NCI-H2227 (cell line): ENCODE measurements around the gene INTS2.
A peak's percentile ranks its signal among the peaks of the same experiment; 100 is the strongest.
"Not testable (repeated sequence)": the region's sequence is repeated elsewhere in the genome, so short reads cannot be mapped to it uniquely, and the experiment has no call there.

Experiments
- DNase-seq: peaks from one replicate; lab custom pipeline; 2025; ENCODE audit not compliant: unreplicated experiment; lab: John Stamatoyannopoulos, UW

INTS2 gene

DNA sequence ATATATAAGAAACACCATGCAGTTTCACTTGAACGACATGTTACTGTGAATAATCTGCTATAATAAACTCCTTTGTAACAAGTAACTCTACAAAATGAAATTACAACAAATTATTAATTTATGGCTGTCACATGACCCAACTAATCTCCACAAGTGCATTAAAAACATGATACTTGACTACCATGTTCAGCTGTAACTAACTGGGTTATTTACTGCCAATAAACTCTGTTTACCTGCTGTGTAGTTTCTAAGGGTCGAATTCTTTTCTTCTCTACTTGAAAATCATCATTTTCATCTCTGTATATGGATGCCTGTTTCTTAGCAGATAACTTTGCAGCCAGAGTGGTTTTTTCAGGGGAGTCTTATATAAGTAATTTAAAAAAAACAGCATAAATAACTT, 78.9 kb downstream of the INTS2 start:
- DNase-seq, result no peak

DNA sequence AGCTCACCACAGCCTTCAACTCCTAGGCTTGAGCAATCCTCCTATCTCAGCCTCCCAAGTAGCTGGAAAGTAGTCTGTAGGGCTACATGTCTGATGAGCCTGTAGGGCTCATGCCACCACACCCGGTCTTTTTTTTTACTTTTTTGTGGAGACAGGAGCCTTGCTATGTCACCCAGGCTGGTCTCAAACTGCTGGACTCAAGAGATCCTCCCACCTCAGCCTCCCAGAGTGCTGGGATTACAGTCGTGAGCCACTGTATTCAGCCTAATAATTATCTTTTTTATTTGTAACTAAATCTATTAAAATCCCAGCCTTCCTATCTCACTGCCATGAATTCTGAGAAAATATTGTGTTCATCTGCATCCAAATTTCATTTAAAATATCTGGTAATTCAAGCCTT, 79.5 kb downstream of the INTS2 start:
- DNase-seq, result no peak

- DNase-seq, result no peak
Observed at GRCh38 chr17:61847659-61848058, 80.1 kb downstream of the INTS2 start.

GRCh38 chr17:61846761-61847375, 80.9 kb downstream of the INTS2 start:
- DNase-seq, result no peak

DNA sequence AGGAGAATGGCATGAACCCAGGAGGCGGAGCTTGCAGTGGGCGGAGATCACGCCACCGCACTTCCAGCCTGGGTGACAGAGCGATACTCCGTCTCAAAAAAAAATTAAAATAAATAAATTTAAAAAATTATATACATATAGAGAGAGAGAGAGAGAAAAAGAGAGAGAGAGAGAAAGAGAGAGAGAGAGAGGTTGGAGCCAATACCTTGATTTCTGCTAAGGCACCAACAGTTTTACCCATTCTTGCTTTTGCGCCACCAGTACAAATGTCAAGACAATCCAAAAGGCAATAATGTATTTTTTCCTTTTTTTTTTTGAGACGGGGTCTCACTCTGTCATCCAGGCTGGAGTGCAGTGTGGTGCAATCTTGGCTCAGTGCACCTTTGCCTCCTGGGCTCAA, 81.7 kb downstream of the INTS2 start:
- no peak for DNase-seq

GRCh38 chr17:61843435-61843834, 84.3 kb downstream of the INTS2 start:
- DNase-seq, result no peak

GRCh38 chr17:61842899-61843298, 84.9 kb downstream of the INTS2 start:
- no peak for DNase-seq

DNA sequence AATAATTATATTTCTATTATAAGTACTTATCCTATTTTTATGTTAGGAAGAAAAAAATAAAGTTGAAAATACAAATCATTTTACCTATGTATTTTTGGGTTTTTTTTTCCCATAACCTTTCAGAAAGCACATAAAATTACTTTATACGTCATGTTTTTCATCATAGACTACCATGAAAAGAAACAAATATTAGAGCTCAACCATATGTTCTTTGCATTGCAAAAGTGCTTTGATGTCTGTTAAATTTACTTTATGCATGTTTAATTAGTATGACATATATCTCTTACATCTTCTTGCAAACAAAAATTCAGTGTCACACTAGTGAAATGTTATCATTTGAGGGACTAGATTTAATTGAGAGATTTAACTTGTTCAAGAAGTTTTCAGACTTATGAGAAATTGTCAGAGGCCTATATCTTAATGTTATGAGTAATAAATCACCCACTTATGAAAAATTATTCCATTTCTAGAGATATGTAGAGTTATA, 88.4 kb downstream of the INTS2 start:
- no peak for DNase-seq

DNA sequence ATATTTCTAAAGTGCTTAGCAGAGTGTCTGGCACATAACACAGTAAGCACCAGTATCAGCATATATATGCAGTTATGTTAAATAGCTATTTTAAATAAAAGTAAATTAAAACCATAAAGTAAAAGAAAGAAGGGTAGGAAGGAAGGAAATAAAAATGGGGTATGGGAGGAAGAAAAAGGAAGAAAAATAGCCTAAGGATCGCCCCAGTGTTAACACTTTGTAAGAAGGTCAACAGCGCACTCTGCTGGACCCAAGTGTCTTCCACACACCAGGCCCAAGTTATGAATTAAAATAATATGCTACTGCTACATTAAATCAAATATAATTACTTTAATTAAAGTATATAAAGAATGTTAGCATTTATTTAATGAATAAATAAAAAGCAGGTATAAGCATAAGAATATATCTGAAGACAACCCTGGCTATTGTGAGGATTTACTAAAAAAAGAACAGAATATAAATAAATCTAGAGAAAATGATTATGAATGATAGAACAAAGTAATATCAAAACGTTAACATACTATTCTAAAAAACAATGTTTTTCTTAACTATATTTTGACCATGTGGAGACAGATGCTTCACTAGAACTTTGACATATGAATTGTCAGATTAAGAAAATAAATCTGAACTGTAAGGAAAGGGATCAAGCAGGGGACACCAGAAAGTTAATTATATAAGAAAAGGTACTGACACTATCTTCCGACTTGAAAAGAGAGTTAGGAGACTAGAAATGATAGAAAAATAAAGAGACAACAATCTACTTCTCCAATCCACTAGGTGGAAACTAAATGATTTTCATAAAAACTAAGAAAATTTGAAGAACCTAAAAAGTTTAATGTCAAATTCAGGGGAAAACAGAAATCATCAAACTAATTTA, 90.4 kb downstream of the INTS2 start:
- peak; percentile 68 for DNase-seq

DNA sequence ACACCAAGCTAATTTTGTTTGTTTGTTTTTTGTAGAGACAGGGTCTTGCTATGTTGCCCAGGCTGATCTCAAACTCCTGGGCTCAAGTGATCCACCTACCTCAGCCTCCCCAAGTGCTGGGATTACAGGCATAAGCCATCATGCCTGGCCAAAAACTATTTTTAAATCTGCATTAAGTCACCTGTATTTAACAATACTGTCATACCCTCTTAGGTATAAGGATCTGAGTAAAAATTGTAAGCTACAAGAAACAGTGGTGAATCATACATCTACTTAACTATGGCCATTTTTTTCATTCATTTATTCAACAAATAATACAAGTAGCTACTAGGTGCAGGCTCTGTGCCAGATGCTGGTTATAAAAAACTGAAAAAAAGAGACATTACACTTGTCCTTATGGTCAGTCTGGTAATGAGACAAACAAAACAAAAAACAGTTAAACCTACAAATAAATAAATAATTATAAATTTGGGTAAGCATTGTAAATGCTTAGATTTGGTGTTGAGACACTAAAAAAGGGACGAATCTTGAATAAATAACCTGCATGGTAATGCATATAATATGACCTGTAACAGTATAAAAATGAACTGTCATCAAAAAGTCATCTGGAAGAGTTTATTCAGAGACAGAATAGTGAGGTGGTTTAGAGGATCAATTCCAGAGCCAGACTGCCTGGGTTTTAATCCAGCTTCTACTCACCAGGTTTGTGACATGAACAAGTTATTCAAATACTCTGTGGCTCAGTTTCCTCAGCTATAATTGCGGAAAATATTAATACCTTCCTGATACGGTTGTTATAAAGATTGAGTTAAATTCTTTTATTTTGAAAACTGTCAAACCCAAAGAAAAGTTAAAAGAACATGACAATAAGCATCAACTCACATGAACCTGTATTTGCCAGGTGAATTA, 91.3 kb downstream of the INTS2 start:
- no peak for DNase-seq

DNA sequence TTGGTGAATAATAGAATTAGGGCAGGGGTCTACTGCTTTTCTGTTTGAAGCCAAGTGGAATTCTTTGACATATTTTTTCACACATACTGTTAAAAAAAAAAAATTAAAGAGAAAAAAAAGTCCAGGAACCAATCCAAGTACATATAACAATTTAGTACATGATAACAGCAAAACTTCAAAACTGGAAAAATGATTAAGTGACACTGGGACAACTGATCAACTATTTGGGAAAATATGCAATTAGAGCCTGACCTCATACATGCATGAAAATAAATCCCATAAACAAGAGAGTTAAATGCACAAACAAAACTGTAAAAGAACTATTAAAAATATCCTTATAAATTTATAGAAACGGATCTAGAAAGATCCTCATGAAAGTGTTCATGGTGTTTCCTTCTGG, 92.2 kb downstream of the INTS2 start:
- no peak for DNase-seq

DNA sequence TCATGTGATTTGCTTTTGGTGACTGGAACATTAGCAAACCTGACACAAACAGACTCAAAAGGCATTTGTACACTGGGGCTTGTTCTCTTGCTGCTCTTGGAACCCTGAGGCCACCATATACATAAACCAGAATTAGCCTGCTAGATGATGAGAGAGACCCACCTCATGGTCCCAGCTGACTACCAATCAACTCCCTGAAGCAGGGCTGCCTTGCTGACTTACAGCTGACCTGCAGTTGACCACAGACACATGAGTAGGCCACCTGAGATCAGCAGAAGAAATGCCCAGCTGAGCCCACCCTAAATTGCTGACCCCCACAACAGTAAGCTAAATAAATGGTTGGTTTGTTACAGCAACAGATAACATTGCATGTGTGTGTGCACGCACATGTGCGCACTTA, 93.2 kb downstream of the INTS2 start:
- DNase-seq, result no peak

DNA sequence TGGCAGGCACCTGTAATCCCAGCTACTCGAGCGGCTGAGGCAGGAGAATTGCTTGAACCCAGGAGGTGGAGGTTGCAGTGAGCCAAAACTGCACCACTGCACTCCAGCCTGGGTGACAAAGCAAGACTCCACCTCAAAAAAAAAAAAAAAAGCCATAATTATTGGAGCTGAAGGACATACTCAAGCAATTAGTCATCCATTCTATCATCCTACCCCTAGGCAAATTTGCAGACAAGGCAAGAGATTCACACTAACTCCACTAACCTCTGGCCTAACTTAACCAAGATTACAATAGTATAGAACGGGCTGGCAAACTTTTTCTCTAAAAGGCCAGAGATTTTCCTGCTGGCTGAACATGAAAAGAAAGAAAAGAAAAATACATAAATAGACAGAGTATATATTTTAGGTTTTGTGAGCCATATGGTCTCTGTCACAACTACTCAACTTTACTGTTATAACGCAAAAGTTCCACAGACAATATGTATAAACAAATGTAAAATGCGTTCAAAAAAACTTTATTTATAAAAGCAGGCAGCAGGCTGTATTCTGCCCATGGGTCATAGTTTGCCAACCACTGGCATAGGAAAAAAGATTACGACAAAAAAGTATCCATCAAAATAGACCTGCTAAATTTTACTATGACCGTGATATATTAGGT, 94.1 kb downstream of the INTS2 start:
- no peak for DNase-seq

DNA sequence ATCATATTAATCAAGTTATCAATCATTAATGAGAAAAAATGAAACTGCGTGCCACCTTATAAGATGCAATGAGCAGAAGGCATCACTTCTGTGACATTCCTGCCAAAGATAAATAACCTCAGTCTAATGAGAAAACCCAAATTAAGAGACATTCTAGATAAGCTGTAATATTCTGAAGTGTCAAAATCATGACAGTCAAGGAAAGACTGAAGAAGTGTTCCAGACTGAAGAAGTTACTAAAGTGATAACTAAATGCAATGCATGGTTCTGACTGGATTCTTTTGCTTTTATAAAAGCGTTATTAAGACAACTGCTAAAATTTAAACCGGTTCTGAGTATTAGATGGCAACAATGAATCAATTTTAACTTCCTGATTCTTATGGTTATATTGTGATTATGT, 95.3 kb downstream of the INTS2 start:
- no peak for DNase-seq

DNA sequence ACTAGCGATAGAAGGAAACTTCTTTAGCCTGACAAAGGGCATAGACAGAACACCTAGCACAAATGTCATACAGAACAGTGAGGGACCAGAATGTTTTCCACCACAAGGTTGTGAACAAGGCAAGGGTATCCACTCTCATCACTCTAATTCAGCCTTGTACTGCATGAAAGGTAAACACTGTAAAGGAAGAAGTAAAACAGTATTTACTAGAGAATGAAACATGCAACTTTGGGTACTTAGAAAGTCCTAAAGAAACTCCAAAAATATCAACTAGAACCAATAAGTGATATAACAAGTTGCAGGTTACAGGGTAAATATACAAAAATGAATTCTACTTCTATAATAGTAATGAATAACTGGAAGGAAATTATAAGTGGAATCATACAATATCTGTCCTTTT, 96.7 kb downstream of the INTS2 start:
- DNase-seq, result no peak

GRCh38 chr17:61828694-61829093, 99.1 kb downstream of the INTS2 start:
- no peak for DNase-seq

DNA sequence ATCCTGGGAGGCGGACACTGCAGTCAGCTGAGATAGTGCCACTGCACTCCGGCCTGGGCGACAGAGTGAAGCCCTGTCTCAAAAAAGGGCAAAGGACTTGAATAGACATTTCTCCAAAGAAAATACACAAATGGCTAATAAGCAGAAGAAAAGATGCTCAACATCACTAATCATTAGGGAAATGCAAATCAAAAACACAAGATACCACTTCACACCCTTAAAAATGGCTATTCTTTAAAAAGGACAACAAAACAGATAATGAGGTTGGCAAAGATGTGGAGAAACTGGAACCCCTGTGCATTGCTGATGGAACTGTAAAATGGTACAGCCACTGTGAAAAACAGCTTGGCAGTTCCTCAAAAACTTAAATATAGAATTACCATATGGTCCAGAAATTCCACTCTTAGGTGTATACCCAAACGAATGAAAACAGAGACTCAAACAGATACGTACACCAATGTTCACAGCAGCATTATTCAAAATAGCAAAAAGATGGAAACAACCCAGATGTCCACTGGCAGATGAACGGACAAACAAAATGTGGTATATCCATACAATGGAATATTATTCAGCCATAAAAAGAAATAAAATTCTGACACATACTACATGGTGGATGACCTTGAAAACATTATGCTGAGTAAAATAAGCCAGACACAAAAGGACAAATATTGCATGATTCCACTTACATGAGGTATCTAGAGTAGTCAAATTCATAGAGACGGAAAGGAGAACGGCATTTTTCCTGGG, 100.0 kb downstream of the INTS2 start:
- no peak for DNase-seq

DNA sequence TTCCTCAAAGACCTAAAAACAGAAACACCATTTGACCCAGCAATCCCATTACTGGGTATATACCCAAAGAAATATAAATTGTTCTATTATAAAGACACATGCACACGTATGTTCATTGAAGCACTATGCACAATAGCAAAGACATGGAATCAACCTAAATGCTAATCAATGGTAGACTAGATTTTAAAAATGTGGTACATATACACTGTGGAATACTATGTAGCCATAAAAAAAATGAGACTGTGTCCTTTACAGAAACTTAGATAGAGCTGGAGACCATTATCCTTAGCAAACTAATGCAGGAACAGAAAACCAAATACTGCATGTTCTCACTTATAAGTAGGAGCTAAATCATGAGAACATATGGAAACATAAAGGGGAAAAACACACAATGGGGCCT, 100.9 kb downstream of the INTS2 start:
- not testable (repeated sequence) for DNase-seq

DNA sequence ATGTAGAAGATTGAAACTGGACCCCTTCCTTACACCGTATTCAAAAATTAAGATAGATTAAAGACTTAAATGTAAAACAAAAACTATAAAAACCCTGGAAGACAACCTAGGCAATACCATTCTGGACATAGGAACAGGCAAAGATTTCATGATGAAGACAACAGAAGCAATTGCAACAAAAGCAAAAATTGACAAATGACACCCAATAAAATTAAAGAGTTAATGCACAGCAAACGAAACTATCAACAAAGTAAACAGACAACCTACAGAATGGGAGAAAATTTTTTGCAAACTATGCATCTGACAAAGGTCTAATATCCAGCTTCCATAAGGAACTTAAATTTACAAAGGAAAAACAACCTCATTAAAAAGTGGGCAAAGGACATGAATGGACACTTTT, 101.6 kb downstream of the INTS2 start:
- DNase-seq, result not testable (repeated sequence)

DNA sequence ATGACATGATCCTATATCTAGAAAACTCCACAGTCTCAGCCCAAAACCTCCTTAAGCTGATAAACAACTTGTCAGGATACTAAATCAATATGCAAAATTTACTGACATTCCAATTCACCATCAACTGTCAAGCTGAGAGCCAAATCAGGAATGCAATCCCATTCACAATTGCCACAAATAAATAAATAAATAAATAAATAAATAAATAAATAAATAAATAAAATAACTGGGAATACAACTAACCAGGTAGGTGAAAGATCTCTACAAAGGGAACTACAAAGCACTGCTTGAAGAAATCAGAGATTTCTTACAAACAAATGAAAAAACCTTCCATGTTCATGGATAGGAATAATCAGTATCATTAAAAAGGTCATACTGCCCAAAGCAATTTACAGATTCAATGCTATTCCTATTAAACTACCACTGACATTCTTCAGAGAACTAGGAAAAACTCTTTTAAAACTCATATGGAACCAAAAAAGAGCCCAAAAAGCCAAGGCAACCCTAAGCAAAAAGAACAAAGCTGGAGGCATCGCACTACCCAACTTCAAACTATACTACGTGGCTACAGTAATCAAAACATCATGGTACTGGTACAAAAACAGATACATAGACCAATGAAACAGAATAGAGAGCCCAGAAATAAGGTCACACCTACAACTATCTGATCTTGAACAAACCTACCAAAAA, 102.2 kb downstream of the INTS2 start:
- no peak for DNase-seq
